Measurements from ENCODE around the gene PRR35. TPM values are rescaled to one million over a fixed set of nuclear protein-coding genes. Genes with fewer than 3 reads are reported as not detected.

Gene PRR35
- polyA plus RNA-seq, 10 donors = 0.09 to 0.25 (median 0.12) TPM; not detected in 5

Other genes starting within 250 kb of the PRR35 start
- 10 to 100 TPM in 6 of 10 donors, 1 to 10 TPM in 4; 8.6 to 15.7 (median 11.5) TPM for gene AXIN1, start 207.7 kb upstream of the PRR35 start, polyA plus RNA-seq (ENCODE audit: insufficient read length in 10 of 10)
- gene MRPL28, start 189.9 kb upstream of the PRR35 start, polyA plus RNA-seq (ENCODE audit: insufficient read length in 10 of 10) = 10 to 100 TPM; 31.8 to 49.2 (median 35.6) TPM
- gene PGAP6, start 178.4 kb upstream of the PRR35 start, polyA plus RNA-seq (ENCODE audit: insufficient read length in 10 of 10) = 10 to 100 TPM; 22.0 to 30.2 (median 24.0) TPM
- gene NME4, start 163.2 kb upstream of the PRR35 start, polyA plus RNA-seq (ENCODE audit: insufficient read length in 10 of 10) = 100 to 1,000 TPM in 1 of 10 donors, 10 to 100 TPM in 9; 63.6 to 121 (median 73.5) TPM
- gene DECR2, start 158.5 kb upstream of the PRR35 start, polyA plus RNA-seq (ENCODE audit: insufficient read length in 10 of 10) = 10 to 100 TPM in 6 of 10 donors, 1 to 10 TPM in 4; 6.2 to 17.1 (median 10.6) TPM
- 10 to 100 TPM; 20.3 to 33.9 (median 28.5) TPM for gene RAB11FIP3, start 134.7 kb upstream of the PRR35 start, polyA plus RNA-seq (ENCODE audit: insufficient read length in 10 of 10)
- gene CAPN15, start 32.7 kb upstream of the PRR35 start, polyA plus RNA-seq (ENCODE audit: insufficient read length in 10 of 10) = 10 to 100 TPM; 14.3 to 30.0 (median 24.0) TPM
- gene NHLRC4, start 6.6 kb downstream of the PRR35 start, polyA plus RNA-seq (ENCODE audit: insufficient read length in 10 of 10) = 1 to 10 TPM in 5 of 10 donors, under 1 TPM in 5; 0.77 to 1.5 (median 0.98) TPM
- gene PIGQ, start 9.6 kb downstream of the PRR35 start, polyA plus RNA-seq (ENCODE audit: insufficient read length in 10 of 10) = 10 to 100 TPM; 12.5 to 25.3 (median 16.8) TPM
- 10 to 100 TPM in 8 of 10 donors, 1 to 10 TPM in 2; 8.9 to 15.7 (median 10.8) TPM for gene RAB40C, start 29.7 kb downstream of the PRR35 start, polyA plus RNA-seq (ENCODE audit: insufficient read length in 10 of 10)
- under 1 TPM; 0.18 to 0.79 (median 0.40) TPM for gene WFIKKN1, start 70.6 kb downstream of the PRR35 start, polyA plus RNA-seq (ENCODE audit: insufficient read length in 10 of 10)
- gene METTL26, start 75.9 kb downstream of the PRR35 start, polyA plus RNA-seq (ENCODE audit: insufficient read length in 10 of 10) = 10 to 100 TPM; 28.0 to 61.3 (median 40.0) TPM
- gene MCRIP2, start 81.4 kb downstream of the PRR35 start, polyA plus RNA-seq (ENCODE audit: insufficient read length in 10 of 10) = 10 to 100 TPM in 4 of 10 donors, 1 to 10 TPM in 6; 8.0 to 12.5 (median 9.8) TPM
- gene WDR90, start 89.0 kb downstream of the PRR35 start, polyA plus RNA-seq (ENCODE audit: insufficient read length in 10 of 10) = 10 to 100 TPM; 10.7 to 26.2 (median 17.5) TPM
- gene RHOT2, start 107.7 kb downstream of the PRR35 start, polyA plus RNA-seq (ENCODE audit: insufficient read length in 10 of 10) = 10 to 100 TPM; 34.3 to 74.1 (median 54.4) TPM
- 1 to 10 TPM in 8 of 10 donors, under 1 TPM in 2; 0.85 to 1.8 (median 1.2) TPM for gene RHBDL1, start 115.3 kb downstream of the PRR35 start, polyA plus RNA-seq (ENCODE audit: insufficient read length in 10 of 10)
- 100 to 1,000 TPM in 4 of 10 donors, 10 to 100 TPM in 6; 73.3 to 119 (median 98.5) TPM for gene STUB1, start 120.0 kb downstream of the PRR35 start, polyA plus RNA-seq (ENCODE audit: insufficient read length in 10 of 10)
- 10 to 100 TPM; 23.1 to 41.3 (median 29.5) TPM for gene JMJD8, start 123.9 kb downstream of the PRR35 start, polyA plus RNA-seq (ENCODE audit: insufficient read length in 10 of 10)
- gene WDR24, start 130.0 kb downstream of the PRR35 start, polyA plus RNA-seq (ENCODE audit: insufficient read length in 10 of 10) = 1 to 10 TPM; 5.0 to 8.6 (median 7.1) TPM
- 1 to 10 TPM in 2 of 10 donors, under 1 TPM in 8; 0.22 to 1.1 (median 0.44) TPM for gene FBXL16, start 145.4 kb downstream of the PRR35 start, polyA plus RNA-seq (ENCODE audit: insufficient read length in 10 of 10)
- gene METRN, start 154.7 kb downstream of the PRR35 start, polyA plus RNA-seq (ENCODE audit: insufficient read length in 10 of 10) = 10 to 100 TPM; 18.5 to 34.8 (median 27.3) TPM
- 10 to 100 TPM in 6 of 10 donors, 1 to 10 TPM in 4; 6.4 to 18.5 (median 12.9) TPM for gene ANTKMT, start 160.8 kb downstream of the PRR35 start, polyA plus RNA-seq (ENCODE audit: insufficient read length in 10 of 10)
- gene CCDC78, start 166.0 kb downstream of the PRR35 start, polyA plus RNA-seq (ENCODE audit: insufficient read length in 10 of 10) = 1 to 10 TPM in 4 of 10 donors, under 1 TPM in 6; 0.59 to 2.1 (median 0.96) TPM
- gene HAGHL, start 166.7 kb downstream of the PRR35 start, polyA plus RNA-seq (ENCODE audit: insufficient read length in 10 of 10) = 1 to 10 TPM; 1.3 to 6.8 (median 2.0) TPM
- 10 to 100 TPM; 11.4 to 17.5 (median 15.0) TPM for gene CIAO3, start 180.6 kb downstream of the PRR35 start, polyA plus RNA-seq (ENCODE audit: insufficient read length in 10 of 10)
- gene MSLN, start 200.3 kb downstream of the PRR35 start, polyA plus RNA-seq (ENCODE audit: insufficient read length in 10 of 10) = 1 to 10 TPM in 2 of 10 donors, under 1 TPM in 8; 0.28 to 3.8 (median 0.55) TPM
- gene RPUSD1, start 228.0 kb downstream of the PRR35 start, polyA plus RNA-seq (ENCODE audit: insufficient read length in 10 of 10) = 10 to 100 TPM in 2 of 10 donors, 1 to 10 TPM in 8; 6.8 to 13.7 (median 9.0) TPM
- gene CHTF18, start 228.2 kb downstream of the PRR35 start, polyA plus RNA-seq (ENCODE audit: insufficient read length in 10 of 10) = 10 to 100 TPM in 9 of 10 donors, 1 to 10 TPM in 1; 9.3 to 20.5 (median 14.5) TPM
- gene GNG13, start 240.3 kb downstream of the PRR35 start, polyA plus RNA-seq (ENCODE audit: insufficient read length in 10 of 10) = under 1 TPM in 1 of 10 donors, not detected in 9; 0.16 TPM

Measured in muscle of back (tissue), 10 donors.